Hippocampal formation (tissue), 2 donors: ENCODE results near the gene ADAMTS5.

Experiments used
- DNase-seq, 2 donors: peaks; one replicate each; lab custom pipeline; 2025; lab: John Stamatoyannopoulos, UW

ADAMTS5 gene

DNA sequence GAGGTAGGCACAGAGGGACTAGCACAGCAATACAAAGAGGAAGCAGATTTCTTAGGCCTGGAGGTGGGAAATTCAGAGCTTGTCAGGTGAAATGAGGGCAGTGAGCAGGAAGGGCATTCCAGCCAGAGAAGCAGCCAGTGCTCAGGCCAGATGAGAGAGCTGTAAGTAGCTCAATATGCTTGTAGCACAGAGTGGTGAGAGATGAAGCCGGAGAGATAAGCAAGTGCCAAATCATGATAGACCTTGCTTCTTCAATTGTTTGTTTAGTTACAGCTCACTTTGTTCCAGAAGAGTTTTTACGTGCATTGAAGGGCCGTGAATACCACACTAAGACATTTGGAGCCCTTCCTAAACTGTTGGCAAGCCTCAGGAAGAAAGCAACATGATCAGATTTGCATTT, 79.6 kb downstream of the ADAMTS5 start:
- no peak for DNase-seq

- DNase-seq: no peak
Measured at GRCh38 chr21:26884436-26884835, 82.5 kb downstream of the ADAMTS5 start.

DNA sequence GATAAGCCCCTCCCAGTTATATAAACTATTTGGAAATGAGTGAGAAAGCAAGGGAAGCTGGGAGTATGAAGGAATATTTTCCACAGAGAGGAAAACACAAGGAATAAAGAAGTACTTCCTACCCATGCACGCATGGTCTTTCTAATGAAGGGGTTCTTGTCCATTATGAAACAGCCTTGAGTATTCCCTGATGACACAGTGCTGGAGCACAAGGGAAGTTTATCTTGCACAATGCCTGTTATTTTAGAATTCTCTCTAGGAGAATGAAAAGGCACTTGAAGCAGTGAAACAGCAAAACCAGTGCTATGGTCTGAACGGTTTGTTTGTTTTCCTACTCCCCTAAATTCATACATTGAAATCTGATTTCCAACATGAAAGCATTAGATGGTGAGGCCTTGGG, 83.1 kb downstream of the ADAMTS5 start:
- DNase-seq: no peak

- no peak for DNase-seq
Measured at GRCh38 chr21:26881504-26882228, 85.2 kb downstream of the ADAMTS5 start.

DNA sequence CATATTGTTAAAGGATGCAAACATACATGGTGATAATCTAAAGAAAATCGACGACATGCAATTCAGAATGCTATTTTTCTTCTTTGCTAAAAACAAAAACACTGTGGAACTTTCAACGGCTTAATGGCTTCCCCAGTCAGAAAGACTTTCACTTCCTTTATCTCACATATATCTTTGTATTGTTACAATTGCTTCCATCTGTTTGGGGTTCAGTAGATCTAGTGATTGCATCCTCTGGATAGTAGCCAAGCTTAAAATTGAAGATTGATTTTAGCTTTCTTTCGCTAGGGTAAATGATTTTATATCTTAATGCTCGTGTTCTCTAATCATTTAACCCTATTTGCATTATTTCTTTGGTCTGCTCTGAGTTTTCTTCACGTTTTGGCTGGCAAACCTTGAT, 89.9 kb downstream of the ADAMTS5 start:
- DNase-seq: no peak

- DNase-seq: no peak
Measured at GRCh38 chr21:26874347-26874746, 92.5 kb downstream of the ADAMTS5 start.
